Measurements from ENCODE around the gene STOML1. TPM values are rescaled to one million over a fixed set of nuclear protein-coding genes. Genes with fewer than 3 reads are reported as not detected.

STOML1 gene
- total and polyA plus RNA-seq, 10 of the 15 experiments (the other 5 are each of a cell fraction or from before 2014, with no cell fraction given): 0.14 to 13.6 (median 8.3) TPM

DNA sequence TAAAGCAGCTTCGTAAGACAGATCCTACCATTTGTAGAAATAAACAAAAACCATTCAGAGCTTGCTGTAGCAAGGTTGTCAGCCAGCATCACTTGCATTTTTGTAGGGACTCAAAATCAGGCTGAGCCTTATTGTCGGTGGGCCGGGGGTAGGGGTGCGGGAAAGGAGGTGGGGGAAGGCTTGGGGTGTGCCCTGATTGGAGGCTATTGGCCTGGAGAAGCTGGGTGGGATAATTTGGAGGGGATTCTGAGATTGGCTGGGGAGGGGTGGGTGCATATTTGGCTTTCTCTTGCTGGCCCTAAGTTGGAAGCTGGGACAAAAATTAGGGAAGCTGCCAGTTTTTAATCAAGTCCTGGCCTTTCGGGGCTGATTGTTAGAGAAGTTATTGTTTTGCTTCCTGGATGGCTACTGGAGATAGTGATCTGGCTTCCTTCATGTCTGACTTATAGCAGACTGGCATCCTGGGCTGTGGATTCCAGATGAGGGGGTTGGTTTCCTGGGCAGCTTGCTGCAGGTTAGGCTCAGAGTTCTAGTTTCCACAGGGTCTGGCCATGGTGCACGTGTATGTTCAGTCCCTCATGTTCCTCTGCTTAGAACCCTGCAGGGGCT, 22.8 kb downstream of the STOML1 start:
- no peak overlapping the region for H3K4me3 ChIP-seq
- H3K36me3 ChIP-seq (ENCODE audit: control insufficient read depth in 2 of 2, insufficient read depth in 2 of 2, low read length in 1 of 2): no peaks in the 10 kb centered on the region
- in situ Hi-C loops (cut with MboI): loop anchor here (10.0 kb wide), 1 partner anchor 336 kb away; no protein-coding TSS in a partner anchor
- TF ChIP-seq, protein P1, sequence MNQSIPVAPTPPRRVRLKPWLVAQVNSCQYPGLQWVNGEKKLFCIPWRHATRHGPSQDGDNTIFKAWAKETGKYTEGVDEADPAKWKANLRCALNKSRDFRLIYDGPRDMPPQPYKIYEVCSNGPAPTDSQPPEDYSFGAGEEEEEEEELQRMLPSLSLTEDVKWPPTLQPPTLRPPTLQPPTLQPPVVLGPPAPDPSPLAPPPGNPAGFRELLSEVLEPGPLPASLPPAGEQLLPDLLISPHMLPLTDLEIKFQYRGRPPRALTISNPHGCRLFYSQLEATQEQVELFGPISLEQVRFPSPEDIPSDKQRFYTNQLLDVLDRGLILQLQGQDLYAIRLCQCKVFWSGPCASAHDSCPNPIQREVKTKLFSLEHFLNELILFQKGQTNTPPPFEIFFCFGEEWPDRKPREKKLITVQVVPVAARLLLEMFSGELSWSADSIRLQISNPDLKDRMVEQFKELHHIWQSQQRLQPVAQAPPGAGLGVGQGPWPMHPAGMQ (IDR thresholded peaks at IDR 0.05; ENCODE audit: borderline replicate concordance): no peak
- TF ChIP-seq BHLHE40 (IDR thresholded peaks at IDR 0.05; ENCODE audit: borderline replicate concordance in 1 of 2, low read depth in 2 of 2, low read length in 1 of 2) (no peak), SMAD1 (IDR thresholded peaks at IDR 0.05; ENCODE audit: low read depth, partially characterized antibody) (no peak), PAX8 (IDR thresholded peaks at IDR 0.05) (no peak), GABPA (IDR thresholded peaks at IDR 0.05; ENCODE audit: low read depth) (no peak), MEF2B (IDR thresholded peaks at IDR 0.05; ENCODE audit: partially characterized antibody, poor library complexity, severe bottlenecking) (no peak), CHD4 (IDR thresholded peaks at IDR 0.05) (no peak), SP1 (IDR thresholded peaks at IDR 0.05; ENCODE audit: low read depth, low read length) (no peak), HDAC2 (IDR thresholded peaks at IDR 0.05) (no peak), POLR2A (IDR thresholded peaks at IDR 0.05; ENCODE audit: low read depth, low read length) (no peak), ZZZ3 (IDR thresholded peaks at IDR 0.05; ENCODE audit: control insufficient read depth, insufficient read length, low read depth) (no peak), POU2F2 (IDR thresholded peaks at IDR 0.05; ENCODE audit: borderline replicate concordance, low read depth, low read length) (no peak), CREM (IDR thresholded peaks at IDR 0.05; ENCODE audit: low read depth) (no peak), E2F8 (IDR thresholded peaks at IDR 0.05; ENCODE audit: low read depth, partially characterized antibody) (no peak), ETV6 (conservative IDR thresholded peaks at IDR 0.05 in 1 of 2, IDR thresholded peaks at IDR 0.05 in 1 of 2; ENCODE audit: borderline replicate concordance in 1 of 2, low read depth in 1 of 2) (no peak), SIX5 (IDR thresholded peaks at IDR 0.05; ENCODE audit: low read depth, low read length, severe bottlenecking) (no peak)
- no peaks in the 10 kb centered on the region for H3K27me3 ChIP-seq (replicated peaks in 1 of 2; ENCODE audit: control insufficient read depth in 2 of 2, insufficient read depth in 2 of 2, low read length in 1 of 2)
- no peaks in the 10 kb centered on the region for H3K79me2 ChIP-seq (ENCODE audit: control insufficient read depth, insufficient read depth, low read length)
- WGBS (ENCODE audit: insufficient coverage, insufficient replicate concordance, low lambda C conversion rate, missing lambda C conversion rate): 61% methylated on average over 6 of the region's 6 CpGs
- H3K4me2 ChIP-seq (ENCODE audit: control insufficient read depth, insufficient read depth): no peak overlapping the region
- H3K4me1 ChIP-seq (ENCODE audit: control insufficient read depth, insufficient read depth, low read length): peaks cover 22% of the 10 kb centered on the region
- FAIRE-seq (no peak), ATAC-seq (no peak), DNase-seq (ENCODE audit: low read depth, low spot score) (no peak)
- ChIA-PET SMC1A (ENCODE audit: uncharacterized antibody, unreplicated experiment) (interaction anchor here (1.0 kb wide), 1 partner anchor 9 kb away, joined by 4 read pairs; no protein-coding TSS in a partner anchor), CTCF (interaction anchor here (1.4 to 4.5 kb wide), 4 partner anchors 10 to 95 kb away, joined by 3 to 33 read pairs (median 14); no protein-coding TSS in a partner anchor), POLR2A (interaction anchor here (0.6 kb wide), 1 partner anchor 79 kb away, joined by 4 read pairs; no protein-coding TSS in a partner anchor), RAD21 (ENCODE audit: unreplicated experiment) (interaction anchor here (0.6 kb wide), 1 partner anchor 188 kb away, joined by 3 read pairs; no protein-coding TSS in a partner anchor)
- no peak overlapping the region for H3K27ac ChIP-seq (ENCODE audit: control insufficient read depth, insufficient read depth)
- H2AFZ ChIP-seq (ENCODE audit: control insufficient read depth, low read depth, low read length): no peak overlapping the region
- no peaks in the 10 kb centered on the region for H3K9me3 ChIP-seq (replicated peaks; ENCODE audit: control insufficient read depth, insufficient read depth, low read length)
- intact Hi-C loops (cut with micrococcal nuclease; ENCODE audit: unreplicated experiment): no loop called here
- no peaks in the 10 kb centered on the region for H4K20me1 ChIP-seq (ENCODE audit: control insufficient read depth, insufficient read depth)
- no peak overlapping the region for H3K9ac ChIP-seq (ENCODE audit: control insufficient read depth, insufficient read depth, low read length)
- no TSS peak for BruUV-seq (replicated peaks)
